ENCODE results near the gene NLRC3. TPM values are rescaled to one million over a fixed set of nuclear protein-coding genes. Genes with fewer than 3 reads are reported as not detected.

NLRC3 gene
- total RNA-seq, 4 donors from 2014 or later, result 1.3 to 4.7 (median 1.4) TPM

DNA sequence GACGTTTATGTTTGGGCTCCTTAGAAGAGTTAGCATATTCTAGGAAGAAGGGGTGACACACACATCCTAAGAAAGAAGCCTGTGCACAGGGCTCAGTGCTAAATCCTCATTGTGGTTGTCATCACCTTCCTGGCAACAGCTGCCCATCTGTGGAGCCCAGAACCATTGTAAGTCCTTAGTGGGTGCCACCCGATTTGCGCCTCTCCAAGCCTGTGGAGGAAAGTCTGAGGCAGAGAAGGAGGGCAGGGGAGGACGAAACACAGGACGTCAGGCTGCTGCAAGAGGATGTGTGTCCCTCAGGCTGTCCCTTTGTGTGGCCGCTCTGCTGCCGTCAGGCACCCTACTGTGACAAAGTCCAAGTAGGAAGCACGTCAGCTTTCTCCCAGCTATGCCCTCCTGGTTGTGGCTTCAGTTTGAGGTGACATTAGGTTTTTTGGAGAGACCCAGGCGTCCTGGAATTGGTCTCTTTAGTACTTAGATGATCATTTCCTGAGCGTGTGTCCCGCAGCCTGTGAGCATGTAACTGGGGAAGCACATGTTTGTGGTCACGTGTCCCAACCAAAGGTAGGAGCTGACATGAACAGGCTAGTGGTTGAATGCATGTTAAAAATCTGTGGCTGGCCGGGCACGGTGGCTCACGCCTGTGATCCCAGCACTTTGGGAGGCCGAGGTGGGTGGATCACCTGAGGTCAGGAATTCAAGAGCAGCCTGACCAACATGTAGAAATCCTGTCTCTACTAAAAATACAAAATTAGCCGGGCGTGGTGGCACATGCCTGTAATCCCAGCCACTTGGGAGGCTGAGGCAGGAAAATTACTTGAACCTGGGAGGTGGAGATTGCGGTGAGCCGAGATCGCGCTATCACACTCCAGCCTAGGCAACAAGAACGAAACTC is 65.7 kb downstream of the NLRC3 start:
- TF ChIP-seq, protein P1, sequence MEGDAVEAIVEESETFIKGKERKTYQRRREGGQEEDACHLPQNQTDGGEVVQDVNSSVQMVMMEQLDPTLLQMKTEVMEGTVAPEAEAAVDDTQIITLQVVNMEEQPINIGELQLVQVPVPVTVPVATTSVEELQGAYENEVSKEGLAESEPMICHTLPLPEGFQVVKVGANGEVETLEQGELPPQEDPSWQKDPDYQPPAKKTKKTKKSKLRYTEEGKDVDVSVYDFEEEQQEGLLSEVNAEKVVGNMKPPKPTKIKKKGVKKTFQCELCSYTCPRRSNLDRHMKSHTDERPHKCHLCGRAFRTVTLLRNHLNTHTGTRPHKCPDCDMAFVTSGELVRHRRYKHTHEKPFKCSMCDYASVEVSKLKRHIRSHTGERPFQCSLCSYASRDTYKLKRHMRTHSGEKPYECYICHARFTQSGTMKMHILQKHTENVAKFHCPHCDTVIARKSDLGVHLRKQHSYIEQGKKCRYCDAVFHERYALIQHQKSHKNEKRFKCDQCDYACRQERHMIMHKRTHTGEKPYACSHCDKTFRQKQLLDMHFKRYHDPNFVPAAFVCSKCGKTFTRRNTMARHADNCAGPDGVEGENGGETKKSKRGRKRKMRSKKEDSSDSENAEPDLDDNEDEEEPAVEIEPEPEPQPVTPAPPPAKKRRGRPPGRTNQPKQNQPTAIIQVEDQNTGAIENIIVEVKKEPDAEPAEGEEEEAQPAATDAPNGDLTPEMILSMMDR (IDR thresholded peaks at IDR 0.05), result no peak
- TF ChIP-seq POLR2A (IDR thresholded peaks at IDR 0.05), result no peak
- DNase-seq, result no peak
- Histone ChIP-seq H3K4me3 (replicated peaks in 1 of 3) (no peak overlapping the region), H3K4me1 (no peaks in the 10 kb centered on the region), H3K27ac (no peak overlapping the region), H3K36me3 (peaks cover 65 to 76% of the 10 kb centered on the region in 2 donors), H3K9me3 (no peaks in the 10 kb centered on the region), H3K27me3 (no peaks in the 10 kb centered on the region)
- intact Hi-C loops (cut with DNase I), result no loop called here
- 93 to 94% methylated on average over 18 to 23 of the region's 23 CpGs for WGBS, 2 donors

DNA sequence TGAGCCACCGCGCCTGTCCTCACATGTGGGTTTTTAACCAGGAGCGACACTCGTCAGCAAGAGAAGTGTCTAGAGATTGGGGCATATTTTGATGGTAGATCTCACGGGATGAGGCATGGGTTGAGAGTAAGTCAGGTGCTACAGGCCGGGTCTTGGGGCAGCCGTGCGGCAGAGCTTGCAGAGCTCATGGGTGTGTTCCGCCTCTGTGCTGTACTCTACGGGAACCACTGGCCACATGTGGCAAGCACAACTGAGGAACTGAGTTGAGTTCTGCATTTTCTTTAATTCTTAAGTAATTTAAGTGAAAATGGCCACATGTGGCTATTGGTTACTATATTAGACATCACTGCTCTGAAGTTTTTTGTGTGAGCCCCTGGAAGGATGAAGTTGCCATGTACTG is 66.8 kb downstream of the NLRC3 start:
- no peak for DNase-seq
- peaks cover 54 to 73% of the 10 kb centered on the region in 2 donors for H3K36me3 ChIP-seq
- 97 to 98% methylated on average over 10 of the region's 10 CpGs for WGBS, 2 donors
- H3K4me3 ChIP-seq (replicated peaks in 1 of 3), result no peak overlapping the region
- no peak for TF ChIP-seq POLR2A (IDR thresholded peaks at IDR 0.05)
- TF ChIP-seq, protein P1 (IDR thresholded peaks at IDR 0.05), result no peak
- no peak overlapping the region for H3K27ac ChIP-seq
- no peaks in the 10 kb centered on the region for H3K9me3 ChIP-seq
- H3K27me3 ChIP-seq, result no peaks in the 10 kb centered on the region
- no peaks in the 10 kb centered on the region for H3K4me1 ChIP-seq
- intact Hi-C loops (cut with DNase I), result no loop called here

DNA sequence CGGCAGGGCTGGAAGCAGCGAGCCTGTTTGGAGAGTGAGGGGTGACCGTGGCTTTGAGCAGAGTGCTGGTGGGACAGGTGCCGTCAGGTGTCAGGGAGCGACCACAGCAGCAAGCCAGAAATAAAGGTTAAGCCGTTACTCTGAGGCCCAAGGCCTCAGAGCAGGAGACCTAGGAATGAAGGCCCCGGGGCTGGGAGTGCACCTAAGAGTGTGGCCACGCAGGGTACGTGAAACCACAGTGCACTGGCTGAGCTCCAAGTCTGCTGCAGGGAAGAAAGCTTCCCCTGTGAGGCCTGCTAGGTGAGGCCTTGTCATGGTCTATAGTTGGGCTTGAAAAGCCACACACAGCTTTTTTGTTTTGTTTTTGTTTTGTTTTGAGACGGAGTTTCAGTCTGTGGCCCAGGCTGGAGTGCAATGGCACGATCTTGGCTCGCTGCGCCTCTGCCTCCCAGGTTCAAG is 67.7 kb downstream of the NLRC3 start:
- no peaks in the 10 kb centered on the region for H3K9me3 ChIP-seq
- peaks cover 46 to 67% of the 10 kb centered on the region in 2 donors for H3K36me3 ChIP-seq
- no peaks in the 10 kb centered on the region for H3K4me1 ChIP-seq
- peak in 1 of 2 donors; percentile 19 for DNase-seq
- 91% methylated on average over 13 of the region's 13 CpGs for WGBS, 2 donors
- intact Hi-C loops (cut with DNase I), result no loop called here
- no peak overlapping the region for H3K4me3 ChIP-seq (replicated peaks in 1 of 3)
- no peaks in the 10 kb centered on the region for H3K27me3 ChIP-seq
- H3K27ac ChIP-seq, result no peak overlapping the region
- TF ChIP-seq POLR2A (IDR thresholded peaks at IDR 0.05), result no peak
- TF ChIP-seq, protein P1 (IDR thresholded peaks at IDR 0.05), result no peak

DNA sequence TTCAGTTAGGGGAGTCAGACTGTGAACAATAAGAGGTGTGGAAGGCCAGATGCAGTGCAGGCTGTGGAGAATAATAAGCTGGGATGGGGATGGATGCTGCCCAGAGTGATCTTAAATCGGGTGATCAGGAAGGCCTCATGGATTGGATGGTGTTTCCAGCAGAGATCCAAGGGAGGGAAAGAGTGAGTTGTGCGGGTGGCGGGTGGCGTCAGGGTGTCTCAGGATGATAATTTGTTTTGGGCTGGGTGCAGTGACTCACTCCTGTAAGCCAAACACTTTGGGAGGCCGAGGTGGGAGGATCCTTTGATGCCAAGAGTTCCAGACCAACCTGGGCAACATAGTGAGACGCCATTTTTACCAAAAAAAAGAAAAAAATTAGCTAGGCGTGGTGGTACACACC is 68.5 kb downstream of the NLRC3 start:
- Histone ChIP-seq H3K4me3 (replicated peaks in 1 of 3) (no peak overlapping the region), H3K27me3 (no peaks in the 10 kb centered on the region), H3K36me3 (peaks cover 39 to 60% of the 10 kb centered on the region in 2 donors), H3K27ac (no peak overlapping the region), H3K9me3 (no peaks in the 10 kb centered on the region), H3K4me1 (no peaks in the 10 kb centered on the region)
- DNase-seq, result no peak
- no peak for TF ChIP-seq POLR2A (IDR thresholded peaks at IDR 0.05)
- TF ChIP-seq, protein P1 (IDR thresholded peaks at IDR 0.05), result no peak
- 93 to 99% methylated on average over 7 of the region's 7 CpGs for WGBS, 2 donors
- intact Hi-C loops (cut with DNase I), result no loop called here

DNA sequence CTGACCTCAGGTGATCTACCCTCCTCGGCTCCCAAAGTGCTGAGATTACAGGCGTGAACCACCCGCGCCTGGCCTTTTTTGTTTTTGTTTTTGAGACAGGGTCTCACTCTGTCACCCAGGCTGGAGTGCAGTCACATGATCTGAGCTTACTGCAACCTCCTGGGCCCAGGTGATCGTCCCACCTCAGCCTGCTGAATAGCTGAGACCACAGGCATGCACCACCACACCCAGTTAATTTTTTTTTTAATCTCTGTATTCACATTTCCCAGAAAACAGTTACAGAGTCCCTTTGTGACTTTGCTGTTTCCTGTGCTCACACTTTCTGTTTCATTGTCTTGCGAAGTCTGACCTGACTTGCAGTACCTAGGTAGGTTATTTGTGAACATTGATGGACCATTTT is 73.7 kb downstream of the NLRC3 start:
- no peak overlapping the region for H3K27ac ChIP-seq
- H3K9me3 ChIP-seq, result no peaks in the 10 kb centered on the region
- WGBS, 2 donors, result 85 to 88% methylated on average over 6 of the region's 6 CpGs
- intact Hi-C loops (cut with DNase I), result loop anchor here (5.0 kb wide), 1 partner anchor 221 kb away; the partner anchor contains the start of gene ZNF263
- DNase-seq, result no peak
- TF ChIP-seq, protein P1 (IDR thresholded peaks at IDR 0.05), result no peak
- no peak for TF ChIP-seq POLR2A (IDR thresholded peaks at IDR 0.05)
- H3K36me3 ChIP-seq, result peaks cover 3 to 18% of the 10 kb centered on the region in 2 donors
- H3K27me3 ChIP-seq, result no peaks in the 10 kb centered on the region
- H3K4me1 ChIP-seq, result peaks cover 11 to 16% of the 10 kb centered on the region in 2 donors
- H3K4me3 ChIP-seq (replicated peaks in 1 of 3), result no peak overlapping the region
